Esophagus muscularis mucosa (tissue), 4 donors: ENCODE results near the gene SMIM33.

Experiments
- CTCF ChIP-seq, 3 experiments: fragments of 200-600 bp in 2 of 3; fragments of 450-650 bp in 1 of 3; sonication (generic) in 2 of 3; IDR thresholded peaks; one replicate each; pipeline ENCODE4 v1.5.1; 2017 to 2019; ENCODE audit warnings: antibody characterized with exemption in 3 of 3, mild to moderate bottlenecking in 2 of 3, moderate library complexity in 1 of 3
- EP300 ChIP-seq: sonication (generic); formaldehyde crosslinking; IDR thresholded peaks from one replicate; pipeline ENCODE4 v1.6.1; 2017; ENCODE audit warnings: antibody characterized with exemption
- POLR2A ChIP-seq: fragments of 450-650 bp; IDR thresholded peaks from one replicate; pipeline ENCODE4 v1.6.1; 2017; ENCODE audit warnings: antibody characterized with exemption, moderate library complexity, mild to moderate bottlenecking, low read depth
- POLR2AphosphoS5 ChIP-seq, 2 donors: sonication (generic); formaldehyde crosslinking; IDR thresholded peaks; one replicate each; pipeline ENCODE4 v1.6.1; 2017; ENCODE audit warnings: antibody characterized with exemption in 2 of 2

GRCh38 chr5:139494256-139494655, 23.5 kb downstream of the SMIM33 start:
- TF ChIP-seq CTCF (IDR thresholded peaks at IDR 0.05): no peak
- no peak for TF ChIP-seq POLR2A
- no peak for TF ChIP-seq EP300
- TF ChIP-seq POLR2AphosphoS5 (IDR thresholded peaks at IDR 0.05): no peak
